Astrocyte (in vitro differentiated cells and primary cell): Measurements from ENCODE around the gene NLRP7.

Experiments used
- EZH2 ChIP-seq: IDR thresholded peaks from 2 replicates; pipeline ENCODE4 v1.6.1; 2012; ENCODE audit warnings: mild to moderate bottlenecking, low read length, inconsistent platforms; ENCODE audit not compliant: insufficient read depth
- TF ChIP-seq, protein P1 (sequence below): IDR thresholded peaks from 2 replicates; pipeline ENCODE4 v1.5.1; 2011; ENCODE audit warnings: low read depth, mild to moderate bottlenecking, inconsistent platforms, low read length, moderate library complexity; ENCODE audit not compliant: insufficient read depth

- TF ChIP-seq, protein P1, sequence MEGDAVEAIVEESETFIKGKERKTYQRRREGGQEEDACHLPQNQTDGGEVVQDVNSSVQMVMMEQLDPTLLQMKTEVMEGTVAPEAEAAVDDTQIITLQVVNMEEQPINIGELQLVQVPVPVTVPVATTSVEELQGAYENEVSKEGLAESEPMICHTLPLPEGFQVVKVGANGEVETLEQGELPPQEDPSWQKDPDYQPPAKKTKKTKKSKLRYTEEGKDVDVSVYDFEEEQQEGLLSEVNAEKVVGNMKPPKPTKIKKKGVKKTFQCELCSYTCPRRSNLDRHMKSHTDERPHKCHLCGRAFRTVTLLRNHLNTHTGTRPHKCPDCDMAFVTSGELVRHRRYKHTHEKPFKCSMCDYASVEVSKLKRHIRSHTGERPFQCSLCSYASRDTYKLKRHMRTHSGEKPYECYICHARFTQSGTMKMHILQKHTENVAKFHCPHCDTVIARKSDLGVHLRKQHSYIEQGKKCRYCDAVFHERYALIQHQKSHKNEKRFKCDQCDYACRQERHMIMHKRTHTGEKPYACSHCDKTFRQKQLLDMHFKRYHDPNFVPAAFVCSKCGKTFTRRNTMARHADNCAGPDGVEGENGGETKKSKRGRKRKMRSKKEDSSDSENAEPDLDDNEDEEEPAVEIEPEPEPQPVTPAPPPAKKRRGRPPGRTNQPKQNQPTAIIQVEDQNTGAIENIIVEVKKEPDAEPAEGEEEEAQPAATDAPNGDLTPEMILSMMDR = no peak
- no peak for TF ChIP-seq EZH2
Observed at GRCh38 chr19:54918499-54918898, 28.8 kb downstream of the NLRP7 start.
